ENCODE data around the gene VWF. TPM values are rescaled to one million over a fixed set of nuclear protein-coding genes. Genes with fewer than 3 reads are reported as not detected.

Gene VWF
- total RNA-seq, 6 donors from 2014 or later = 292 to 543 (median 360) TPM

- WGBS, 2 donors = 81 to 88% methylated on average over 6 to 8 of the region's 8 CpGs
- no peaks in the 10 kb centered on the region for H3K27me3 ChIP-seq
Measured at GRCh38 chr12:6044082-6044481, 80.4 kb downstream of the VWF start.

GRCh38 chr12:6042446-6042845 is 82.0 kb downstream of the VWF start:
- ATAC-seq (ENCODE audit: low FRiP score in 2 of 2) (no peak), DNase-seq (no peak)
- Histone ChIP-seq H3K4me3 (no peak overlapping the region), H3K9me3 (no peaks in the 10 kb centered on the region), H3K36me3 (peaks cover 0 to 81% (median 4%) of the 10 kb centered on the region in 4 donors), H3K27me3 (no peaks in the 10 kb centered on the region), H3K27ac (no peak overlapping the region), H3K4me1 (peaks cover 0 to 3% (median 0%) of the 10 kb centered on the region in 4 donors)
- TF ChIP-seq POLR2A (IDR thresholded peaks at IDR 0.05) = no peak
- no peak for TF ChIP-seq EP300 (IDR thresholded peaks at IDR 0.05)
- TF ChIP-seq POLR2AphosphoS5 (IDR thresholded peaks at IDR 0.05) = no peak
- no peak for TF ChIP-seq CTCF (IDR thresholded peaks at IDR 0.05)
- WGBS, 2 donors = 91 to 92% methylated on average over 16 of the region's 16 CpGs

More at GRCh38 chr12:6044082-6044481, 80.4 kb downstream of the VWF start:
- ATAC-seq (ENCODE audit: low FRiP score in 2 of 2) (no peak), DNase-seq (no peak)
- Histone ChIP-seq H3K27ac (no peak overlapping the region), H3K9me3 (no peaks in the 10 kb centered on the region), H3K4me3 (no peak overlapping the region), H3K4me1 (peaks cover 0 to 3% (median 0%) of the 10 kb centered on the region in 4 donors), H3K36me3 (peaks cover 0 to 74% (median 2%) of the 10 kb centered on the region in 4 donors)
- TF ChIP-seq EP300 (IDR thresholded peaks at IDR 0.05) (no peak), CTCF (IDR thresholded peaks at IDR 0.05) (no peak), POLR2A (IDR thresholded peaks at IDR 0.05) (no peak), POLR2AphosphoS5 (IDR thresholded peaks at IDR 0.05) (no peak)

DNA sequence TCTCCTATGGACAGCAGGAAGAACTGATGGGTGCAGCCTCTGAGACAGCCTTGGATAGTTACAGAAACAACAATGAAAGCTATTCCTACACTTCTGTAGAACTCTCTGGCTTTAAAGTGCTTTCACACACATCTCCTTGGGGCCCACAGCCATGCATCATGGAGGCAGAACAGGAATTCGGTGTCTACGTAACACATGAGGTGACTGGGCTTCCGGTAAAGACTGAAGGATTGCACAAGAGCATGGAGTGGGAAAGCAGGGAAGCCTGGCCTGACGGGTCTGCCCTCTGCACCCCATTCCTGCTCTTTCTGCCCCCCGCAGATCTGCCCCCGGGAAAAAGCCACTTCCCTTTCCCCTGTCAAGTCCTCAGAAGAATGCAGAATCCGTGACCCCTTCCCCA is 82.6 kb downstream of the VWF start:
- 64 to 67% methylated on average over 7 of the region's 7 CpGs for WGBS, 2 donors
- ATAC-seq (ENCODE audit: low FRiP score in 2 of 2) = no peak
- no peak overlapping the region for H3K4me3 ChIP-seq

DNA sequence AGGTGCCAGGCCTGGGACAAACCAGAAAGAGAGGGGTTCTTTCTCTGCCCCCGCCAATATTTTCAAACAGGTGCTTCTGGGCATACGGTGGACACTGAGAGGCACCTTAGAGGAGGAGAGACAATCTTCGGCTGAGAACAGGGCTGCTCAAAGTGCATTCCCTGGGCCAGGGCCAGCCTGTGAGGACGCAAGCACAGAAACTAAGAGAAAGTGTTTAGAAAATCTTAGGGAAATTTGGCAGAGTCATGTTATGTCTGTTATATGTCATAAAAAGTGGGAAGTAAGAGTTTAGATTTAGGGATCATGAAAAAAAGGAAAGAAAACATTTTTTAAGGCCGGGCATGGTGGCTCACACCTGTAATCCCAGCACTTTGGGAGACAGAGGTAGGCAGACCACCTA is 83.7 kb downstream of the VWF start:
- TF ChIP-seq CTCF (IDR thresholded peaks at IDR 0.05) (no peak), EP300 (IDR thresholded peaks at IDR 0.05) (no peak), POLR2AphosphoS5 (IDR thresholded peaks at IDR 0.05) (no peak)
- DNase-seq = no peak

More for the DNA sequence above, 82.6 kb downstream of the VWF start:
- no peak for DNase-seq
- H3K9me3 ChIP-seq = no peaks in the 10 kb centered on the region
- no peak overlapping the region for H3K27ac ChIP-seq
- H3K27me3 ChIP-seq = no peaks in the 10 kb centered on the region
- H3K4me1 ChIP-seq = peaks cover 0 to 3% (median 0%) of the 10 kb centered on the region in 4 donors
- TF ChIP-seq EP300 (IDR thresholded peaks at IDR 0.05) (no peak), POLR2AphosphoS5 (IDR thresholded peaks at IDR 0.05) (no peak), POLR2A (IDR thresholded peaks at IDR 0.05) (no peak), CTCF (IDR thresholded peaks at IDR 0.05) (no peak)
- H3K36me3 ChIP-seq = peaks cover 0 to 77% (median 4%) of the 10 kb centered on the region in 4 donors

More for the DNA sequence above, 83.7 kb downstream of the VWF start:
- Histone ChIP-seq H3K27ac (no peak overlapping the region), H3K4me1 (peaks cover 0 to 3% (median 0%) of the 10 kb centered on the region in 4 donors), H3K27me3 (no peaks in the 10 kb centered on the region), H3K9me3 (no peaks in the 10 kb centered on the region), H3K36me3 (peaks cover 0 to 75% (median 3%) of the 10 kb centered on the region in 4 donors), H3K4me3 (no peak overlapping the region)
- WGBS, 2 donors = 73 to 75% methylated on average over 5 of the region's 5 CpGs
- no peak for ATAC-seq (ENCODE audit: low FRiP score in 2 of 2)

Measured in upper lobe of left lung (tissue), 6 donors.